Measurements from ENCODE around the gene AGMO.

The AGMO gene

DNA sequence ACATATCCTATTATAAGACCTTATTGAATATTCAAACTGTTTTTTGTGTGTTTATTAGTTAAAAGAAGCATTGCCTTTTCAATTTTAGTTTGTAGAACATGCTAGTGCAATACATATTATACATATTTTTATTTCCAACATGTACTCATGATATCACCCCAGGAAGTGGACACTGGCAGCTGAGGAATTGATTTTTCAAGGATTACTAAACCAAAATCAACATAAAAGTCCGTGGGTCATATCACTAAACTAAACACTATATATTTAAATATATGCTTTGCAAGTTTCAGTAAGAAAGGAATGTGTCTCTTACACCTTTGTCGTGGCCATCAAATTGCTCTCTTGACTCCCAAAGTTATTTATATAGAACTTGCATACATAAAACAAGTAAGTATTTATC, 185.2 kb downstream of the AGMO start:
- Mint-ChIP-seq H3K9me3 (no peaks in the 10 kb centered on the region), H3K27ac (no peak overlapping the region), H3K36me3 (no peaks in the 10 kb centered on the region), H3K4me1 (no peaks in the 10 kb centered on the region), H3K27me3 (no peaks in the 10 kb centered on the region), H3K4me3 (no peak overlapping the region)

DNA sequence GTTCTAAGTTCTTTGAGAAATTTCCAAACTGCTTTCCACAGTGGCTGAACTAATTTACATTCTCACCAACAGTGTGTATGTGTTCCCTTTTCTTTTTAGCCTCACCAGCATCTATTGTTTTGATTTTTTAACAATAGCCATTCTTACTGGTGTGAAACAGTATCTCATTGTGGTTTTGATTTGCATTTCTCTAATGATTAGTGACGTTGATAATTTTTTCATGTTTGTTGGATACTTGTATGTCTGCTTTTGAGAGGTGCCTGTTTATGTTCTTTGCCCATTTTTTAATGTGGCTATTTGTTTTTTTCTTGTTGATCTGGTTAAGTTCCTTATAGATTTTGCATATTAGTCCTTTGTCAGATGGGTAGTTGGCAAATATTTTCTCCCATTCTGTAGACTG, 191.4 kb downstream of the AGMO start:
- no peak overlapping the region for H3K27ac Mint-ChIP-seq
- H3K4me3 Mint-ChIP-seq: no peak overlapping the region
- H3K27me3 Mint-ChIP-seq: no peaks in the 10 kb centered on the region
- H3K4me1 Mint-ChIP-seq: no peaks in the 10 kb centered on the region
- H3K36me3 Mint-ChIP-seq: no peaks in the 10 kb centered on the region
- H3K9me3 Mint-ChIP-seq: no peaks in the 10 kb centered on the region

DNA sequence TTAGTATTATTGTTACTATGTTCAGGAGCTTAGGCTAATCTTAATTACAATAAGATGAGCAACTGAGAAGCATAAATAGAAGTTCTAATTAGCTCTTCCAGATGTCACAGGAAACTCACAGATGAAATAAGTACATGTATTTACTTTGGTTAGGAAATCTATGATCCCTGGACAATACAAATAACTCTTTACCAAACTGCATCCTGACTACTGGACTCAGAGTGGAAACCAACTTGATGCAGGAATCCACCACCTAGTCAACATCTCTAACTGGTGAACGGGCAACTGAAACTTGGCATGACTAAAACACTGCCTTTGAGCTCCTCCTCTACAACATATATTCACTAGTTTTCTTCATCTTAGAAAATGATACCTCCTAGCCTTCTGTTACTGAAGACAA, 193.2 kb downstream of the AGMO start:
- no peaks in the 10 kb centered on the region for H3K36me3 Mint-ChIP-seq
- H3K27me3 Mint-ChIP-seq: no peaks in the 10 kb centered on the region
- H3K4me3 Mint-ChIP-seq: no peak overlapping the region
- H3K4me1 Mint-ChIP-seq: no peaks in the 10 kb centered on the region
- no peak overlapping the region for H3K27ac Mint-ChIP-seq
- H3K9me3 Mint-ChIP-seq: no peaks in the 10 kb centered on the region

DNA sequence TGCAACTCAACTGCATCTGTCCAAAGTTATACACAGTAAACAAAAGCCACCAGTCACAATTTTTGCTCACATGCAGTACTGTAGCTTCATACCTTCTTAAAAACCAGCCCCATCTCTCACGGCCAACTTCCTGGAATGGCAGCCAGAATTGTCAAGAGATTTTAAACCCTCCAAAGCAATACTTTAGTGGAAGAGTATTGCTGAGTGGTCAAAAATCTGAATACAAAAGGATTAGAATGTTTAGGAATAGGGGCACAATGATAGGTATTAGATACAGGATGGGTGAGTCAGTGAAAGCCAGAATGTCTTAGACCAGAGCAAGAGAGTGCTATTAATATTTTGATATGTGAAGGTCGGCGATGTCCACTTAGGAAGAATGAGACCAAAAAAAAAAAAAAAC, 193.9 kb downstream of the AGMO start:
- no peaks in the 10 kb centered on the region for H3K4me1 Mint-ChIP-seq
- no peak overlapping the region for H3K27ac Mint-ChIP-seq
- no peaks in the 10 kb centered on the region for H3K36me3 Mint-ChIP-seq
- H3K27me3 Mint-ChIP-seq: no peaks in the 10 kb centered on the region
- no peak overlapping the region for H3K4me3 Mint-ChIP-seq
- no peaks in the 10 kb centered on the region for H3K9me3 Mint-ChIP-seq

DNA sequence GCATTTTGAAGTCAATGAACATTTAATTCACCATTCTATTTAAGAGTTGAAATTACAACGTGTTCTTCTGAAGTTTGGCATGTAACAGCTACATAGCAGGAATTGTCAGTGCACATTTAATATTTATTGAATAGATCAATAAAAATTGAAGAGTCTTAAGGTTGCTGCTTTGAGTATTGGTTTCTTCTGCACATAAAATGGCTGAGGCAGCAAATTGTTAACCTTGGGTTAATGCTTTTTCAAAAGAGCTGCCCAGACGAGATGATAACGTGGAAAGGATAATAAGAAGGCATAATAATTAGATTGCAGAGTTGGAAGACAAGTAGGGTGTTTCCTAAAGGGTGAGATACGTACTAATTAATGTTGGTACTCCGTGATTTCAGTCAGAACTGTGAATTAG, 203.7 kb downstream of the AGMO start:
- Mint-ChIP-seq H3K9me3 (no peaks in the 10 kb centered on the region), H3K27ac (no peak overlapping the region), H3K36me3 (no peaks in the 10 kb centered on the region), H3K4me3 (no peak overlapping the region), H3K4me1 (no peaks in the 10 kb centered on the region), H3K27me3 (no peaks in the 10 kb centered on the region)

DNA sequence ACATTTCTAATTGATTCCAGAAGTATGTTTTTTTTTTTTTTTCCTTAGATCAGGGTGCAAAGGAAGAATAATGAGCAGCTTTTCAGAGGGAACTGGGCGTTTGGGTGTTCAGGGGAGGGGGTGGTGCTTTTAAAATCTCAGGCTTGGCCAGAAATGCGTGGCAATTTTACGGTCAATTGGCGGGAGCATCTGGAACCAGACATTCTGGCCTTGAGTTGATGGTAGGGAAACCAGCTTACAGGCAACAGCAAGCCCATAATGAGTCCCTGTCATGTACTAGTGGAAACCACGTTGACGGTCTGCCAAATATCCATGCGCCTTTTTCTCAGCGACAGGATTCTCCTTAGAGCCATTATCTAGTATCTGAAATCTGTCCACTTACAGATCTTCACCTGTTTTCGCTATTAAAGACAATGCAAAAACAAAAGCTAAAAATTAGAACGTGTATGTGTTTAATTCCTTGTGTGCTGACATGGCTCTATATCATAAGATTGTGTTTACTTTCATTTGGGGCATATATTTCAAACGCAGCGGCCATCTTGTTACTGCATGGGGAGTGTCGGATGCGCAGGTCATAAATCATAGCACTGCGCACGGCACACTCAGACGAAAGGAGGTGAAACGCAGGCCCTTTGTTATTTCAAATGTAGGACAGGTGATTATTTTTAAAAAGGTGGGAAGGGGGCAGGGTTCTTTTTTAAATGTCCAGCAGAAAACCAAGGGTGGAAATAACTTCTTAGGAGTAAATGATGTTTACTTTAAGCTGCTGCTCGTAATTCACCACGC, 209.2 kb downstream of the AGMO start:
- H3K36me3 Mint-ChIP-seq: no peaks in the 10 kb centered on the region
- H3K27ac Mint-ChIP-seq: no peak overlapping the region
- H3K4me3 Mint-ChIP-seq: no peak overlapping the region
- H3K4me1 Mint-ChIP-seq: no peaks in the 10 kb centered on the region
- H3K27me3 Mint-ChIP-seq: no peaks in the 10 kb centered on the region
- H3K9me3 Mint-ChIP-seq: no peaks in the 10 kb centered on the region

DNA sequence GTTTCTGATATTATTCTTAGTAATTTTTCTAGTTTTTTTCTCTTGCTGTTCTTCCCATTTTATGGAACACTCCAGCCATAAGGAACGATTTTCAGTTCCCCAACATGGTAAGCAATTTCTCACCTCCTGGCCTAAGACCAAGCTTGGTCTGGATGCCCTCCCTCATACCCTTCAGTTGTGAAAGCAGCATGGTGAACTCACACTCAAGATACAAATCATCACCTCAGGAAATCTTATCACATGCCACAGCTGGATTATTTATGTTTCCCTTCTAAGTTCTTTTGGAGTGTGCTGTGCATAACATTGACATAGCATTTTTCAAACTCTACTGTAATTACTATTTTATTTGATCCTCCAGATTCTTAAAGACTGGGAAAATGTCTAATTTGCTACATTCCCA, 216.6 kb downstream of the AGMO start:
- H3K9me3 Mint-ChIP-seq: no peaks in the 10 kb centered on the region
- no peak overlapping the region for H3K4me3 Mint-ChIP-seq
- no peaks in the 10 kb centered on the region for H3K4me1 Mint-ChIP-seq
- H3K36me3 Mint-ChIP-seq: no peaks in the 10 kb centered on the region
- H3K27ac Mint-ChIP-seq: no peak overlapping the region
- H3K27me3 Mint-ChIP-seq: no peaks in the 10 kb centered on the region

DNA sequence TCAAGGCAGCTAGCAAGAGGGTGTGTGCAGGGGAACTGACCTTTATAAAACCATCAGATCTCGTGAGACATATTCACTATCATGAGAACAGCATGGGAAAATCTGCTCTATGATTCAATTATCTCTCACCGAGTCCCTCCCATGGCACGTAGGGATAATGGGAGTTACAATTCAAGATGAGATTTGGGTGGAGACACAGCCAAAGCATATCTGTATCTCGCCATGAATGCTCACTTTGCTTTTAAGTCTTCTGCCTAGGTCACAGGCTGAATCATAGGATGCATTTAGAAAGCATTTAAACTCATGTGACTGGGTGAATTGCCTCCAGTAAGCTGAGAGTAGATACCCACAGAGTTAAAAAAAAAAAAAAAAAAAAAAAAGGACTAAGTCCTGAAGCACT, 220.0 kb downstream of the AGMO start:
- Mint-ChIP-seq H3K27me3 (no peaks in the 10 kb centered on the region), H3K36me3 (no peaks in the 10 kb centered on the region), H3K4me3 (no peak overlapping the region)

DNA sequence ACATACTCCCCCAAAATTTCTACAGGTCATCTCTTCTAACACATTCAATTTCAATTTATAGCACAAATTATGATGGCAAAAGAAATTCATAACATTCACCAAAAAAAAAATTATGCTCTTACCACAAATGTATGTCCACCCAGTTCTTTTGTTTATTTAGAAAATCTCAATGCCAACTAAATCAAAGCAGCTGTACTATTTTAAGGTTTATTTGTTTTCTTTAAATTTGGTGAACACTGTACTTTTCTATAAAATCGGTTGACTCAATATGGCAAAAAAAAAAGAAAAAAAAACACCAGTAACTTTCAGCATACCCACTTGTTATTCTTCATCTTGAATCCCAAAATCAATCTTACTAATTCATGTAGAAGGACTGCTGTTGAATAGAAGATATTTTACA, 225.7 kb downstream of the AGMO start:
- no peaks in the 10 kb centered on the region for H3K36me3 Mint-ChIP-seq
- H3K4me3 Mint-ChIP-seq: no peak overlapping the region
- H3K27ac Mint-ChIP-seq: no peak overlapping the region
- no peaks in the 10 kb centered on the region for H3K4me1 Mint-ChIP-seq
- no peaks in the 10 kb centered on the region for H3K27me3 Mint-ChIP-seq
- no peaks in the 10 kb centered on the region for H3K9me3 Mint-ChIP-seq

More for the DNA sequence above, 220.0 kb downstream of the AGMO start:
- Mint-ChIP-seq H3K9me3 (no peaks in the 10 kb centered on the region), H3K27ac (no peak overlapping the region), H3K4me1 (no peaks in the 10 kb centered on the region)

DNA sequence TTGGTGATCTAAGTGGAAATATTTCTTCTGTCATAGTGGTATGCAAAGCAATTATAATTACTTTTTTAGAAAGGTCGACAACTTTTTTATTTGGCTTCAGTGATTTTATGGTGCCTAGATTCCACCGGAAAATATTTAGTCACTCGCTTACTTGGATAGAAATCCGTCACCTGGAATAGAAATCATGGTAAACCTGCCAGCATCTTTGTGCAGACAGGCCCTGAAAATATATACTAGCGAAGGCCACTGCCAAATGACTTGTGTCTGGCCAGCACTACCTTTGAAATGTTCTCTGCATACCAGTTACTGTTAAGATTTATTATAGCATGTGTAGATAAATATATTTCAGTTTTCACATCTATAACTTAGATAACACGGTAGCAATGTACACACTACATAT, 226.4 kb downstream of the AGMO start:
- Mint-ChIP-seq H3K4me3 (no peak overlapping the region), H3K27me3 (no peaks in the 10 kb centered on the region), H3K4me1 (no peaks in the 10 kb centered on the region), H3K36me3 (no peaks in the 10 kb centered on the region), H3K27ac (no peak overlapping the region), H3K9me3 (no peaks in the 10 kb centered on the region)

DNA sequence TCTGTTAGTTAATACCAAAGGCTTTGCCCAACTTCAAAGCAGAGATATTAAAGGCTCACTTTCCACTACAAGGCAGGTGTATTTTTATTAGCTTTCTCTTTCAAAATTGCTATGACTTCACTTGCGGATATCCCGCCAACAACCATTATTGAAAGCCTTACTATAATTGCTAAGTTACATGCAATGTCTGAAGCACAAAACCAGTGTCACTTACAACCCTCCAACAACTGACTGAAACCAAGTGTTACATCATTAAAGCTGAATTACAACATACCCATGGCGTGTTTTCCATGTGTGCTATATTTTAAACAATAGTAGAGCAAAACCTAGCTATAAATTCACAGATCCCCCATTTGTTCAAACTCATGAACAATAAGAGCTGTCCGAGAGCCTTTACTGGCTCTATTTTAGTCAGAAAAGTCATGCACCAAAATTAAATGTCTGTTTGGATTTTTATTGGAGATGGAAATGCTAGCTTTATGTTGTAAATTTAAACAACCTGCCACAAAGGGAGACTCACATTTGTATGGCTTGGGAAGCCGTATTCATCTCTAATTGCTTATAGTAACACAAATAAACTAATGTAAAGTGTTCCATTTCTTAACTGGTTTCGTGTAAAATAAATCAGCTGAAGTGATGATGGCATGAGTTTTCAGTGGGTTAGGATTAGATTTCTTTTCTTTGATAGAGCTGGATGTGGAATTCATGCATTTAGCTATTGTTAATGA, 227.1 kb downstream of the AGMO start:
- no peak overlapping the region for H3K4me3 Mint-ChIP-seq
- H3K4me1 Mint-ChIP-seq: no peaks in the 10 kb centered on the region
- no peaks in the 10 kb centered on the region for H3K27me3 Mint-ChIP-seq
- no peaks in the 10 kb centered on the region for H3K36me3 Mint-ChIP-seq
- no peaks in the 10 kb centered on the region for H3K9me3 Mint-ChIP-seq
- no peak overlapping the region for H3K27ac Mint-ChIP-seq

DNA sequence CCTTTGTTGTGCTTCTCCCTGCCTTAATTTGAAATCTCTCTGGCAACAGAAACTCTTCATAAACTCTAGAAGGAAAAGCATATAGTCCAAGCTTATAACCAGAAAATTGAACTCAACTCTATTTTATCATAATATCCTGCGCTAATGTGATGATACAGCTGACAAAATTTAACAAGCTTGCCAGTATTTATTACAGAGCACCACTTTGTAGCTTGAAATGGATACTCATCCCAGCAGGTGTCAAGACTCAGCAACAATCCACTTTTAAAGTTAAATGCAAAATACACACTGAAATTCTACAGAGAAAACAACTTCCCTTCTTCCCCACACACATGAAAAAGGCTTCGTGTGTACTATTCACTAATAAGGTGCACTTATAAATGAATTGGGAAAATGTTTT, 228.9 kb downstream of the AGMO start:
- Mint-ChIP-seq H3K36me3 (no peaks in the 10 kb centered on the region), H3K4me1 (no peaks in the 10 kb centered on the region), H3K9me3 (no peaks in the 10 kb centered on the region), H3K27ac (no peak overlapping the region), H3K4me3 (no peak overlapping the region), H3K27me3 (no peaks in the 10 kb centered on the region)

DNA sequence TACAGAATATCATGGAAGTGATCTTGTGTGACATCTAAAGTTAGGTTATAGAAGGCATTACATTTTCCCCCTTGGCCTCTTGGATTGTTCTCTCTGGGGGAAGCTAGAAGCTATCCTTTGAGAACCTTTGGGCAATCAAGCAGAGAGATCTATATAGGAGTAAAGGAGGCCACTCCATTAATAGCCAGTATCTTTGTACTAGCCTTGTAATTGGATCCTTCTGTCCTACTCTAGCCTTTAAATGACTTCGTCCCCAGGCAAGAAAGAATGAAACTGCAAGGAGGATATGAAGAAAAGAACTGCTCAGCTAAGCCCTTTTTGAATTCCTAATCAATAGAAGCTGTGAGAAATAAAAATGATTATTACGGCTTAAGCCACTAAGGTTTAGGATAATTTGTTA, 230.9 kb downstream of the AGMO start:
- H3K27ac Mint-ChIP-seq: no peak overlapping the region
- H3K27me3 Mint-ChIP-seq: no peaks in the 10 kb centered on the region
- H3K4me1 Mint-ChIP-seq: no peaks in the 10 kb centered on the region
- no peak overlapping the region for H3K4me3 Mint-ChIP-seq
- peaks cover 3% of the 10 kb centered on the region for H3K9me3 Mint-ChIP-seq
- H3K36me3 Mint-ChIP-seq: no peaks in the 10 kb centered on the region

DNA sequence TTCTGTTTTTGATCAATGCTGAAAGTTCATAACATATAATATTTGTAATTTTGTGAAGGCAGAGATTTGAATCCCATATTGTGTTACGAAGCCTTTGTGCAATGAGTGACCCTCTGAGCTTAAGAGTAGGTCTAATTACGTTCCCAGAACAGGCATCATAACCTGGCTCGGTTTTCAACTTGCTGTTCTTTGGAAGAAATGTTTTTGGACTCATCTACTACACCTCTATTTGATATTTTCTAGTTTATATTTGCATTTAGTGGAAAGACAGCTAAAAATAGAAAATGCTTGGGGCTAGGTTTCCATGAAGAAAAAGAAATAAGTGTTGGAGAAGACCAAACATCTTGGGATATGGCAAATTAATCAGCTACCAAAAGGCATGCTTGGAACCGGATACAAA, 234.8 kb downstream of the AGMO start:
- Mint-ChIP-seq H3K27ac (no peak overlapping the region), H3K4me1 (no peaks in the 10 kb centered on the region), H3K27me3 (no peaks in the 10 kb centered on the region), H3K9me3 (peaks cover 3% of the 10 kb centered on the region), H3K36me3 (no peaks in the 10 kb centered on the region), H3K4me3 (no peak overlapping the region)

DNA sequence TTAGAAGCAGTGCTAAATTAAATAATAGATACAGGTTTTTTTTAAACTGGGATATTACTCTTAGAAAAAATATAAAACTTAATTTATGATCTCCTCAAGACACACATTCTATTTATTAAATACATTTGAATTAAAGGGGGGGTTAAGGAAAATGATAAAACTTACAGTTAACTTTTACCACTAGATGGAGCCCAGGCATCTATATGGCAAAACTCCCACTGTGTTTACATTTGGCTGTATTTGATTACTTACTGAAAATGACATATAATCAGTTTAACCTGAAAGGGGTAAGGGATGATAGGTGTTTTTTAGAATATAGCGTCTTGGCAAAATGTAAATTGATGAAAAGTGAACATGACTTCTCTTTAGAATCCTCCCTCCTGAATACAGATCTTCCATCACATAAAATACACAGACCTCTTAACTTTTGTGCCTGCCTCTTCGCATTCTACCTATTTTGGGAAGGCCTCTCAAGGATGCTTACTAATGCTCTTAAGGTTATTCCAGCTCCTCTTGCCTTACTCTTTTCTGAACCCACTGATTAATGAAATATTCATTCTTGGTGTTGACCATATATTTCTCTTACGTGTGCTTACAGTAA, 235.7 kb downstream of the AGMO start:
- H3K9me3 Mint-ChIP-seq: peaks cover 3% of the 10 kb centered on the region

DNA sequence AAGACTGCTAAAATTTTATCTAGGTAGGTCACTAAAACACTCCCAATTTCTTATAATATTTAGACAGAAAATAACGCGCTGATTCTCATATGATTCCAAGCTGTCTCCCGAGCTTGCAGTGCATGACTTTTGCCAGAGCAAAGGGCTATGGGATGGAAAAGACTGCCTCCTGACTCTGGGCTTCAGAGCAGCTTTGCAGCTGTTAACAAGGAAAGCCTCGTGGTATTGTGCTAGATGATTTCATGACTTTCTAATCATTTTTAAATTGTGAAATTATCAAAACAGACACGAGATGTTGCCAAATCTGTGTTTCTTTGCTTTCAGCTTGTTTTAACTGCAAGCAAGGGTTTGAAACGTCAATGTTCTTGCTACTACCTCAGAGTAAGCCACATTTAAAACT, 238.3 kb downstream of the AGMO start:
- no peak overlapping the region for H3K4me3 Mint-ChIP-seq
- peaks cover 3% of the 10 kb centered on the region for H3K9me3 Mint-ChIP-seq
- H3K27ac Mint-ChIP-seq: no peak overlapping the region

More for the DNA sequence above, 235.7 kb downstream of the AGMO start:
- Mint-ChIP-seq H3K27ac (no peak overlapping the region), H3K36me3 (no peaks in the 10 kb centered on the region), H3K4me1 (no peaks in the 10 kb centered on the region), H3K4me3 (no peak overlapping the region), H3K27me3 (no peaks in the 10 kb centered on the region)

More for the DNA sequence above, 238.3 kb downstream of the AGMO start:
- no peaks in the 10 kb centered on the region for H3K36me3 Mint-ChIP-seq
- no peaks in the 10 kb centered on the region for H3K27me3 Mint-ChIP-seq
- H3K4me1 Mint-ChIP-seq: no peaks in the 10 kb centered on the region

Measured in activated naive CD4-positive, alpha-beta T cell treated with anti-CD3 and anti-CD28 coated beads, Interleukin-2, amount 50 U/mL, for 24 hours (primary cell).